NCI-H748 treated with DMSO at 0.1 percent for 48 hours (cell line): ENCODE results near the gene TP53TG5.
A peak's percentile ranks its signal among the peaks of the same experiment; 100 is the strongest.

Experiments used
- DNase-seq: peaks from one replicate; lab custom pipeline; 2025; lab: John Stamatoyannopoulos, UW

TP53TG5 gene

DNA sequence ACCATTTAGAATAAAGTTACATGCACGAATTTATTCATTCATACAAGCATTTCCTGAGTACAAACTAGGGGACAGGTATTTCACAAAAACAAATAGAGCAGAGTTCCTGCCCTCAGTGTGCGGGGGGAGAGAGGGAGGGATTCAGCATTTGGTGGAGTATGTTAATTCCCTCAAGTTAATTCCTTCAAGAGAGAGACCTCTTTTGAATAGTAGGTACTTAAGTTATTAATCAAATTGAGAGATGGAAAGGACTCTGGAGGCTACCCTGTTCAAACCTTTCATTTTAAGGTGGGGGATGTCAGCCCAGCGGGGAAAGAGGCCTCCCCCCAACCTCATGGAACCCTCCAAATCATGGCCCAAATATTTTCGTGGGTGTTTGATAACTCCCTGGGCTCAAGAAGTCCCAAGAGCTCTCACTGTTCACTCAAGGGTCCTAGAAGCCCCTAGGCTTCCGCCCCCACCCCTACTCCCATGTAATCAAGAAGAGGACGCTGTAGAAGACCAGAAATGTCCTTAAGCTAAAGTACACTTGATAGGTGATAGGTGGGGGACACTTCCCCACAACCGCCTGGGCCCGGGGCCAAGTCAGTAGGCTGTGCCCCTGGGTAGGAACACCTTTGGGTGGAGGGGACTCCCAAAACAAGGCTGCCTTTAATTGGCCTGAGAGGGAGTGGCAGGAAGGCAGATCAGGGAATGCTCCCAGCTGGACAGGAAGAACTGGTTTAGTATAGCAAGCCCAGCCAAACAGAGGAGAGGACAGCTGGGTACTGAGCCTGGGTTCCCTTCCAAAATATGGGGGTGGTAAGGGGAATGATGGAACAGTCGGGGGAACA is 32.8 kb downstream of the TP53TG5 start:
- peak; percentile 24 for DNase-seq

- DNase-seq, result no peak
Measured at GRCh38 chr20:45344168-45344860, 33.8 kb downstream of the TP53TG5 start.

DNA sequence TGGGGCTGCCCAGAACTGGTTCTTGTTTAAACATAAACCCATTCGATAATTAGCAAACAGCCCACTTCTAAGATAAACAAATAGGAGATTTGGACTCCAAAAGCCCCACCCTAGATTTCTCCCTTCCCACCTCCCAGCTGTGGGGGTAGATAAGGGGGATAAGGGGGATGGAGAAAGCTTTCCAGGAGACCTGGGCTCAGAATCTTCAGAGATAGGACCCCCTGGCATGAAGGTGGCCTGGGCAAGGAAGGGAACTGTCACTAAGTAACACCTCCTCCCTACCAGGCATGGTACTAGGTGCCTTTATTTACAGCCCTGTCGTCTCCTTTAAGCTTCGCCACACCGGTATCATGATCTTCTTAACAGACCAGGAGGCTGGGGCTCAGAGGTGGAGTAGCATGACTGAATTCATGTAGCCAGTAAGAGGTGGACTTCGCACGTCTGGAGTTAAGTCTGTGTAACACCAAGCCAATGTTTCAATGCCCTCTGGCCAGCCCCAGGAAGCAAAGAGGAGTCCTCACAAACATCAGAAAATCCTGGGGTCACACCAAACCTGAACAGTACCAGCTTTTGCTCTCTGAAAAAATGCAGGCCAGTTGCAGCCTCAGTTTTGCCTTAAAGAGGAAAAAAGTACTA is 34.5 kb downstream of the TP53TG5 start:
- DNase-seq, result peak; percentile 81

GRCh38 chr20:45342855-45343531 is 35.1 kb downstream of the TP53TG5 start:
- peak; percentile 26 for DNase-seq

- no peak for DNase-seq
Measured at GRCh38 chr20:45341939-45342854, 35.9 kb downstream of the TP53TG5 start.

DNA sequence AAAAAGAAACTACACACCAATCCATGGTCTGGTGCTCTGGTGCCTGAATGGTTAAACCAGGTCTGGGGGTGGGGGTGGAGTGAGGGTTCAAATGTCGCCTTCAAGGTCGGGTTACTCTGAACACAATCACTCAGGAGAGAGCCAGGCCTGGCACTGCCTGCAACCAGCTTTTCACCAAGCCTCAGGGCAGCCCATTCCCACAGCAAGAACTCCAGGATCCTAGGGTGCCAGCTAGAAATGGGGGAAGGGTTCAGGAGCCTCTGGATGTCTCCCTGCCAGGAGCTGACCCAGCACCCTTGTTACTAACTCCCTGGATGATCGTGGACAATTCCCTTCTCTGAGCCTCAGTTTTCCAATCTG is 36.6 kb downstream of the TP53TG5 start:
- no peak for DNase-seq

DNA sequence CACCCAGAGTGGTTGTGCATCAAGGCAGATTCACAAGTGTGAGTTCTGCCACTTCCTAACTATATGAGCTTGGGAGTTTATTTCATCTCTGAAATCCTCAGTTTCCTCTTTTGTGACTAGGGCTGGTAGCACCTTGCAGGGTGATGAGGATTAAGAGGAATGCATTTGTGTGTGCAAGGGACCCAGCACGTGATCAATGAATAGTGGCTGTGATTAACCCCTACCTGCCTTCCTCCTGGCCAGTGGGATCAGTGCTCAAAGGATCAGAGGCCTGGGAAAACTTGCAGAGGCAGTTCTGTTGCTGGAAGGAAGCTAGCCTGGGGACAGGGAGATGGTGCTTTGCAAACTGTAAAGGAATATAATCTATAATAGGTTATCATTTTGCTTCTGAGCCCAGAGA is 37.2 kb downstream of the TP53TG5 start:
- DNase-seq, result no peak

GRCh38 chr20:45340236-45340847 is 37.8 kb downstream of the TP53TG5 start:
- no peak for DNase-seq

DNA sequence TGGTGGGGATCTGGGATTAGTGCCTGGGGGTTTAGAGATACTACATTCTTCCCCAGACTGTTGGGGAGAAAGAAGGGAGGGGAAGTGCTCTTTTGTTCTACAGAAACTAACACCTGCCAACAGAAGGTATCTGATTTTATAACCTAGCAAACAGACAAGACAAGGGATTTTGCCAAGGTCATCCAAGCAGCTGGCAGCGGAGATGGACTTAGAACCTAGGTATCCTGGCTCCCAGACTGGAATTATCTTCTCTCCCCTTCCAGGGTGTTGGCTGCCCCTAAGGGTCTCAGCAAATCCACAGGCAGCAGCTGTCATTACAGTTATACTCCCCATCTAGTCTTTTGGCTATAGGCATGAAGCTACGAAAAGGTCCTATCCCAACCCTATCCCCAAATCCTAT is 38.3 kb downstream of the TP53TG5 start:
- no peak for DNase-seq

DNA sequence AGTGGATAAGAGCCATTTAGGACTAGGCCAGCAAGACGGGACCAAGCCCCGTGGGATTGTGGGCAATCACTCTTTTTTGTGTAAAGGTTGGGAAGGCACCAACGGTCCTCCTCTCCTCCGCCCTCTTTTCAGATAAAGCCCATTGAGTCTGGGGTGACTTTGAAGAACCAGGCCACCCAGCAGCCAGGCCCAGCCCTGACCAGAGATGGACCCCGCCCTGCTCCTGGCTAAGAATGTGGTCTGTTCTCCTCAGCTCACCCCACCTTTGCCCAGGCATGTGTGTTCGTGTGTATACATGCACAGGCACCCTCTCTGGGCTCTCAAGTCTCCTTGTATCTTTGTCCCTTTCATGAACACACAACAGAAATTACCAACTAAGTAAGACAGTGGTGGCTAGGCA is 39.0 kb downstream of the TP53TG5 start:
- DNase-seq, result no peak

DNA sequence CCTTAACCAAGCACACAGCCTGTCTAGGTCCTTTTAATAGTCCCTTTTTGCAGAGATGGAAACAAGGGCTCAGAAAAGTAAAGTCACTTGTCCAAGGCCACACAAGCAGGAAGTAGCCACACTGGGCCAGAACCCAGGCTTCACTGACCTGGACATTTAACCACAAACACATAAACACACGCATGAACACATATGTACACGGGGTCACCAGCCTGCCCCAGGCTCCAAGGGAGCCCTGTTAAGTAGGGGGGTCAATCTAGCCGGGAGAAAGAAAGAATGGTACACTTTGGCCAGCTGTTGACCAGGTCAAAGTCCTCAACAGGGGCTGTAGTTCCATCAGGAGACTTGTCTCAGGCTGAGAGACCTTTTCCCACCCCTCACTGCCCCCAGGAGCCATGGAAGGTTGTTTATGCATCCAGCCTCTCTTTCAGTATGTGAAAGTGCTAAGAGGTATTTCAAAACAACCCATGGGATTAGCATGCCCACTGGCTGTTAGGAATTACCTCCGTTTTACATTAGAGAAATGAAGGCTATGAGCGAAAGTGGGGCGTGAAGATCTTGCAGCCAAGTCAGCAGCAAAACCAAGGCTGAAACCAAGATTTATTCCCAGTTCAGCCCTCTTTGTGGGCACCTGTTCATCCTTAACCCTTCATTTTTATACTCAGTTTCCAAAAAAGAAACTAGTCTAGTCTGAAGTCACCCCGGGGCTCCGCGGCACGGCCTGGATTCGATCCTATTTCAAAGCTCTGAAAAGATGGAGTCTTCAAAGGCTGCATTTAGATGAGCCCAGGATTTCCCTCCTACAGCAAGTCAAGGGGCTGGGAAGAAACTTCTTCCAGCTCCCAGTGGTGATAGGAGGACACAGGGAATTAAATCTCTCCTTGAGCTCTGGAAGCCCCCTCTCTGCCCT is 39.7 kb downstream of the TP53TG5 start:
- no peak for DNase-seq

GRCh38 chr20:45337367-45338120 is 40.6 kb downstream of the TP53TG5 start:
- no peak for DNase-seq

DNA sequence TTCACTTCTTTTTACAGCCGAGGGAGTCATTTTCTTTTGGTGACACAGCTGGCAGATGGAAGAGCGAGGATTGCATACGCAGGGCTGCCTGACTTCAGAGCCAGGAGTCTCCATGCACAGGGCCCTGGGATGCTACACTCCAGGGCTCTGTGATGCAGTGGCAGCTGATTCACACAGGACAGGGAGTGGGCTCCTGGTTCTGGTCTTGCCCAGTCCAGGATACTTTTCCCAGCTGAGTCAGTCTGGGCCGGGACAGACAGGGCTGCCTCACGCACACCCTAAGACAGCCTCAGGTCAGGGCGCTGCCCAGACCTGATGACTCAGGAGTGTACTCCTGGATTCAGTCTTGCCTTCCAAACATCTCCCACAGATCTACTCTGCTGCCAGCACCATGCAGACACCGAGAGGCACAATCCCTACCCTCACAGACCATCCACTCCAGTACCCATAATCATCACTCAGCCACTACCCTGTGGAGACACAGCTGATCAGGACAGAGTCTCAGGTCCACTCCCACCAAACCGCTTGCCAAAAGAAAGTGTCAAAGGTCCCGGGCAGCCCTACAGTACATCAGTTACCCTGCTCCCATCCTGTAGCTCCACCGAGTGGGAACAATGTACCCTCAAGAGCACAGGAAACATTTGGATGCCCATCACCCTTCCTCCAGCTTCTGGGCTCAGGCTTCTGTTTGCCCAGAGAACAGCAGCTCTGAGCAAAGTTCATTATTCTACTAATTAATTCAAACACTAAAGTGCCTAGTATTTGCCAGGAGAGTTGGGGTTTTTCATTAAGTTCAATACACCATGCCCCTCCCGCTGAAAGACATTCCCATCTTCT is 41.4 kb downstream of the TP53TG5 start:
- DNase-seq, result no peak

- no peak for DNase-seq
Measured at GRCh38 chr20:45330476-45330875, 47.6 kb downstream of the TP53TG5 start.

GRCh38 chr20:45329497-45330319 is 48.4 kb downstream of the TP53TG5 start:
- no peak for DNase-seq

- no peak for DNase-seq
Measured at GRCh38 chr20:45328451-45328850, 49.7 kb downstream of the TP53TG5 start.

DNA sequence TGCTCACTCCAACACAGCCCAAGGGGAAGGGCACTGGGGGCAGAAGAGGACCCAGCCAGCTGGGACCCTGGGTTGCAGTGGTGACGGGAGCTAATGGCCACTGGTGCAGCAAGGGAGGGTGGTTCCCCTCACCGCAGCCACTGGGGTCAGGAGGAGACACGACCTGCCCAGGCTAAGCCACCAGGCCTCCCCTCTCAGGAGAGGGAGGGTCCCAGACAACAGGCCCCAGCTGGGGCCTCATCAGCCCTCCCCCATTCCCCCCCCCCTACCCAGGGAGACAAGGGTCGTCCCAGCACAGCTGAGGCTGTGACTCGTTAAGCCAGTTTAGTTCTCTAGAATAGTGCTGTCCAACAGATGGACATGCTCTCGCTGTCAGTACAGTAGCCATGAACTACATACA is 52.8 kb downstream of the TP53TG5 start:
- no peak for DNase-seq
